ENCODE results near the gene PPP1CA. TPM values are rescaled to one million over a fixed set of nuclear protein-coding genes. Genes with fewer than 3 reads are reported as not detected.

PPP1CA gene
- total RNA-seq, 4 donors from 2014 or later = 15.9 to 180 (median 77.1) TPM

DNA sequence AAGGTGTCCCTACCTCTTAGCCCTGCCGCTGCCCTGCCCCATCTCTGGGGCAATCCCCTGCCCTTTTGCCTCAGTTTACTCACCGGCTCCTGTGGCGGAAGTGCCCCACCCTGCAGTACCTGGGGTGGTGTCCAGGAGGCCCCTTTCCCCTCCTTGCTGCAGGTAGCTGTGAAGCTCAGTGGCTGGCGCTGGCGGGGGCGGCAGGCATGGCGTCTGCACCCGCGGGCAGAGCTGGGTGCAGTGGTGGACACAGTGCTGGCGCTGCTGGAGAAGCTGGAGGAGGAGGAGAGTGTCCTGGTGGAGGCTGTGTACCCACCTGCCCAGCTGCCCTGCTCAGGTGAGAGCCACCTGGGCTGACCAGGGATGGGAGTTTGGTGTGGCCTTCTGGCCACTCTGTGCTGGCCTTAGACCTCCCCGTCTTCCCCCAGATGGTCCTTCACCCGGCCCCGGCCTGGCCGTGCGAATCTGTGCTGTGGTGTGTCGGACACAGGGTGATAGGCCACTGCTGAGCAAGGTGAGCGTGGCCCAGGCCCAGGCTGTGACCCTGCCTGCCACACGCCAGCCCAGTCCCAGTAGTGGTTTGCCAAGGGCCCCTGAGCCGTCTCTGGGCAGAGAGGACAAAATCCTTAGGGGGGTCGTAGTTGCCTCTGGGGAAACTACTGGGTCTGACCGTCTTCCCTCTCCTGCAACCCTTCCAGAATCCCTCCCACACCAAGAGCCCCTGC is 17.8 kb upstream of the PPP1CA start:
- TF ChIP-seq, protein P1, sequence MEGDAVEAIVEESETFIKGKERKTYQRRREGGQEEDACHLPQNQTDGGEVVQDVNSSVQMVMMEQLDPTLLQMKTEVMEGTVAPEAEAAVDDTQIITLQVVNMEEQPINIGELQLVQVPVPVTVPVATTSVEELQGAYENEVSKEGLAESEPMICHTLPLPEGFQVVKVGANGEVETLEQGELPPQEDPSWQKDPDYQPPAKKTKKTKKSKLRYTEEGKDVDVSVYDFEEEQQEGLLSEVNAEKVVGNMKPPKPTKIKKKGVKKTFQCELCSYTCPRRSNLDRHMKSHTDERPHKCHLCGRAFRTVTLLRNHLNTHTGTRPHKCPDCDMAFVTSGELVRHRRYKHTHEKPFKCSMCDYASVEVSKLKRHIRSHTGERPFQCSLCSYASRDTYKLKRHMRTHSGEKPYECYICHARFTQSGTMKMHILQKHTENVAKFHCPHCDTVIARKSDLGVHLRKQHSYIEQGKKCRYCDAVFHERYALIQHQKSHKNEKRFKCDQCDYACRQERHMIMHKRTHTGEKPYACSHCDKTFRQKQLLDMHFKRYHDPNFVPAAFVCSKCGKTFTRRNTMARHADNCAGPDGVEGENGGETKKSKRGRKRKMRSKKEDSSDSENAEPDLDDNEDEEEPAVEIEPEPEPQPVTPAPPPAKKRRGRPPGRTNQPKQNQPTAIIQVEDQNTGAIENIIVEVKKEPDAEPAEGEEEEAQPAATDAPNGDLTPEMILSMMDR (IDR thresholded peaks at IDR 0.05) = no peak
- no peak for TF ChIP-seq POLR2A (IDR thresholded peaks at IDR 0.05)
- Histone ChIP-seq H3K4me1 (peaks cover 0 to 14% of the 10 kb centered on the region in 2 donors), H3K9me3 (no peaks in the 10 kb centered on the region), H3K27me3 (no peaks in the 10 kb centered on the region), H3K4me3 (no peak overlapping the region), H3K36me3 (no peaks in the 10 kb centered on the region), H3K27ac (no peak overlapping the region)
- intact Hi-C loops (cut with DNase I; ENCODE audit: low total_unique reads) = no loop called here
- no peak for DNase-seq

DNA sequence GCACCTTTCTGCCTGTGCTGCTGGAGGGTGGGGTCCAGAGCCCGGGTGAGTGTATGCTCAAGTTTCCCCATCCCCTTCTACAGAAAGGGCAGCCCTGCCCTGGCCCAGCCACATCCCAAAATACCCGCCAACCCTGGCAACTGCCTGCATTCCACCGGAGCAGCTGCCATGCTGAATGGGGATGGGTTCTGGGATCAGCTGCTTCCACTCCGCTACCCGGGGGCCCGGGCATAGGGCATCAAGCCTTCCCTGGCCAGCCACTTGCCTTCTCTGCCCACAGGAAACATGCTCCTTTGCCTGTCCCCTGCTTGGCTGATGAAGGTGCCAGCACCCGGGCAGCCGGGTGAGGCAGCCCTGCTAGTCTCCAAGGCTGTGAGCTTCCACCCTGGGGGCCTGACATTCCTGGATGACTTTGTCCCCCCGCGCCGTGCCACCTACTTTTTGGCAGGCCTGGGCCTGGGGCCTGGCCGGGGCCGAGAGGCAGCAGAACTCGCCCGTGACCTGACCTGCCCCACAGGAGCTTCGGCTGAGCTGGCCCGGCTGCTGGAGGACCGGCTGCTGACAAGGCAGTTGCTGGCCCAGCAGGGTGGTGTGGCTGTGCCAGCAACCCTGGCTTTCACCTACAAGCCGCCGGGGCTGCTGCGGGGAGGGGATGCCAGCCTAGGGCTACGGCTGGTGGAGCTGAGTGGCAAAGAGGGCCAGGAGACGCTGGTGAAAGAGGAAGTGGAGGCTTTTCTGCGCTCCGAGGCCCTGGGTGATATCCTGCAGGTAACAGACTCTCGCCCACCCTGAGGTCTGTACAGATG is 17.0 kb upstream of the PPP1CA start:
- H3K4me3 ChIP-seq = no peak overlapping the region
- intact Hi-C loops (cut with DNase I; ENCODE audit: low total_unique reads) = no loop called here
- no peak overlapping the region for H3K27ac ChIP-seq
- no peaks in the 10 kb centered on the region for H3K36me3 ChIP-seq
- DNase-seq = no peak
- H3K4me1 ChIP-seq = peaks cover 0 to 14% of the 10 kb centered on the region in 2 donors
- no peaks in the 10 kb centered on the region for H3K9me3 ChIP-seq
- TF ChIP-seq, protein P1 (IDR thresholded peaks at IDR 0.05) = no peak
- TF ChIP-seq POLR2A (IDR thresholded peaks at IDR 0.05) = no peak
- no peaks in the 10 kb centered on the region for H3K27me3 ChIP-seq

DNA sequence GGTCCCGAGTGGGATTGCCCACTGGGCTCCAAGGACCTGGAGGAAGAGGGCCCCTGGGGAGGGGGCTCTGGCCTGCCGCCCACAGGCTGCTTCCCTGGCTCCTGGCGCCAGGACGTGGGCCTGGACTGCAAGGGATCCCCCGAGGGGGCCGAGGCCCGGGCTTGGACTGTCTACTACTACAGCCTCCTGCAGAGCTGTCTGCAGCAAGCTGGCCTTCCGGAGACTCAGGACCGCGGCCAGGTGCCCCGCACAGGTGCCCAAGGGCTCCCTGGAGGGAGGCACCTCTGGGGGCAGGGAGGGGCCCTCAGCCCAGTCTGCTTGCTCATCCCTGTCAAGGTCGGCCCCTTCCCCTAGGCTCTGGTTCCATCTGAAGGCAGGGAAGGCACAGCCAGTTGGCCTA is 15.8 kb upstream of the PPP1CA start:
- TF ChIP-seq POLR2A (IDR thresholded peaks at IDR 0.05) = no peak
- TF ChIP-seq, protein P1 (IDR thresholded peaks at IDR 0.05) = no peak
- Histone ChIP-seq H3K27me3 (no peaks in the 10 kb centered on the region), H3K27ac (no peak overlapping the region), H3K36me3 (no peaks in the 10 kb centered on the region), H3K4me1 (peaks cover 0 to 14% of the 10 kb centered on the region in 2 donors), H3K4me3 (no peak overlapping the region), H3K9me3 (no peaks in the 10 kb centered on the region)
- no peak for DNase-seq
- intact Hi-C loops (cut with DNase I; ENCODE audit: low total_unique reads) = no loop called here

DNA sequence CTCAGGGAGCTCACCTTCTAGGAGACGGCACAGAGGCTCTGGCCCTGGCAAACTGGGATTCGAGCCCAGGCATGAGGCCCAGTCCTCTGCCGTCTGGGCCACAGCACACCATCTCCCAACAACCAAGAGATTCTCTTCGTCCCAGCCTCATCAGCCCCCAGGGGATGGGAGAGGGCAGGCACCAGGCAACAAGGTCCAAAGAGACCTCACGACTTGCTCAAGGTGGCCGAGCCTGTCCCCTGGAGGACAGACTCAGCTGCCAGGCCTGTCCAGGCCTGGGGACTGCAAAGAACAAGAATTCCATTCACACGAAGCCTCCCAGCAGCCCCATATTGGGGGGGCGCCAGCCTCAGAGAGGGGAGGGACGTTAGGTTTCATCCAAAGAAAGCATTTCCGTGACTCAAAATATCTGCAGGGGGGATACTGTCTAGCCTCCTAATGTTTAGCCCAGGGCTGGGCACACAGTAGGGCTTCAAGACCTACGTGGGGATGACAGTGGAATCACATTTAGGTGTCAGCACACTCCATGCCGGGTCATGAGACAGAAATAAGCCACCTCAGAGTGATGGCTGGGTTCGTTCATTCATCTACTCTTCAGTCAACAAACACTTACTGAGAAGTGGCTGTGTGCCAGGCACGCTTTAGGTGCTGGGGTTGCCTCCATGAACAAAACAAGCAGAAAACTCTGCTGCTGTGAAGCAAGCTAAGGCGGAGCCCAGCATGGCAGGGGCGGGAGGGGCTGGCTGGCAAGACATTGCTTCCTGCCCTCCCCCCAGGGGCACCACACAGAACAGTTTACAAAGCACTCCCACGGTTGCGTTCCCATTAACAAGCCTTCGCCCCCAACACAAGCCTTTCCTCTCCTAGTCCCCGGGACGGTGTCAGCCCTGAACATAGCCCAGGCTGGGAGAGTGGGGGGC is 15.0 kb upstream of the PPP1CA start:
- Histone ChIP-seq H3K9me3 (no peaks in the 10 kb centered on the region), H3K27ac (no peak overlapping the region), H3K4me3 (no peak overlapping the region), H3K27me3 (no peaks in the 10 kb centered on the region), H3K36me3 (no peaks in the 10 kb centered on the region), H3K4me1 (peaks cover 0 to 14% of the 10 kb centered on the region in 2 donors)
- TF ChIP-seq POLR2A (IDR thresholded peaks at IDR 0.05) = no peak
- TF ChIP-seq, protein P1 (IDR thresholded peaks at IDR 0.05) = no peak
- no peak for DNase-seq
- intact Hi-C loops (cut with DNase I; ENCODE audit: low total_unique reads) = no loop called here
